Lower leg skin (tissue), 4 donors: ENCODE measurements around the gene CMIP. TPM values are rescaled to one million over a fixed set of nuclear protein-coding genes. Genes with fewer than 3 reads are reported as not detected.

ENCODE experiments used
- DNase-seq, 2 donors: peaks; one replicate each; pipeline ENCODE4 v3.0.0-alpha.2; 2019; ENCODE audit warnings: low spot score in 2 of 2
- H3K4me3 ChIP-seq: fragments of 200-600 bp; sonication (generic); 2 replicates; pipeline ENCODE4 v1.5.1; 2017; ENCODE audit warnings: mild to moderate bottlenecking, low read depth; ENCODE audit not compliant: poor library complexity, severe bottlenecking
- POLR2A ChIP-seq, 2 donors: fragments of 450-650 bp; IDR thresholded peaks; one replicate each; pipeline ENCODE4 v1.6.1; 2016 to 2017; ENCODE audit warnings: antibody characterized with exemption in 2 of 2, mild to moderate bottlenecking in 1 of 2, moderate library complexity in 1 of 2
- WGBS, 2 donors: methylation state at CpG; one replicate each; pipeline ENCODE4 v1.1.5; 2018; 5-methylcytosine and 5-hydroxymethylcytosine counted together
- intact Hi-C: fragments of 100-400 bp; cut with DNase I; formaldehyde crosslinking; loops from one replicate; pipeline ENCODE4 v1.15.0; 2023; ENCODE audit warnings: low total_unique reads
- total RNA-seq, 4 donors: library from RNA; depleted of rRNA; stranded (reverse); fragments of >200 nt; gene quantifications; one replicate each; pipeline ENCODE4 v1.1.0, GENCODE V29; 2016
- TF ChIP-seq, protein P1 (sequence below), 3 donors: fragments of 450-650 bp; IDR thresholded peaks; one replicate each; pipeline ENCODE4 v1.5.1; 2016; ENCODE audit warnings: antibody characterized with exemption in 3 of 3, mild to moderate bottlenecking in 3 of 3, moderate library complexity in 2 of 3

Gene CMIP
- total RNA-seq, 4 donors from 2014 or later, result 53.7 to 115 (median 77.4) TPM

DNA sequence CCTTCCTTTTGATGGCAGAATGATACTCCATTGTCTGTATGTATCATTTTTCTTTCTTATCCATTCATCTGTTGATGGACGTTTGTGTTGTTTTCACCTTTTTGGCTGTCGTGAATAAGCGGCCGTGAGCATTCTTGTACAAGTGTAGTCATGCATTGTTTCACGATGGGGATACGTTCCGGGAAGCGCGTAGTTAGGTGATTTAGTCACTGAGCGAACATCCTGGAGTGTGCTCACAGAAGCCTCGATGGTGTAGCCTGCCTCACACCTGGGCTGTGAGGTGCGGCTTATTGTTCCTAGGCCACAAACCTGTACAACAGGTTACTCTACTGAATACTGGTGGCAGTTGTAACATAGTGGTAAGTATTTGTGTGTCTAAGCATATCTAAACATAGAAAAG is 136.5 kb downstream of the CMIP start:
- intact Hi-C loops, result no loop called here
- no peak for TF ChIP-seq POLR2A (IDR thresholded peaks at IDR 0.05)
- TF ChIP-seq, protein P1, sequence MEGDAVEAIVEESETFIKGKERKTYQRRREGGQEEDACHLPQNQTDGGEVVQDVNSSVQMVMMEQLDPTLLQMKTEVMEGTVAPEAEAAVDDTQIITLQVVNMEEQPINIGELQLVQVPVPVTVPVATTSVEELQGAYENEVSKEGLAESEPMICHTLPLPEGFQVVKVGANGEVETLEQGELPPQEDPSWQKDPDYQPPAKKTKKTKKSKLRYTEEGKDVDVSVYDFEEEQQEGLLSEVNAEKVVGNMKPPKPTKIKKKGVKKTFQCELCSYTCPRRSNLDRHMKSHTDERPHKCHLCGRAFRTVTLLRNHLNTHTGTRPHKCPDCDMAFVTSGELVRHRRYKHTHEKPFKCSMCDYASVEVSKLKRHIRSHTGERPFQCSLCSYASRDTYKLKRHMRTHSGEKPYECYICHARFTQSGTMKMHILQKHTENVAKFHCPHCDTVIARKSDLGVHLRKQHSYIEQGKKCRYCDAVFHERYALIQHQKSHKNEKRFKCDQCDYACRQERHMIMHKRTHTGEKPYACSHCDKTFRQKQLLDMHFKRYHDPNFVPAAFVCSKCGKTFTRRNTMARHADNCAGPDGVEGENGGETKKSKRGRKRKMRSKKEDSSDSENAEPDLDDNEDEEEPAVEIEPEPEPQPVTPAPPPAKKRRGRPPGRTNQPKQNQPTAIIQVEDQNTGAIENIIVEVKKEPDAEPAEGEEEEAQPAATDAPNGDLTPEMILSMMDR (IDR thresholded peaks at IDR 0.05), result no peak
- DNase-seq, result peak; percentile 70 to 83
- no peak overlapping the region for H3K4me3 ChIP-seq
- 45 to 51% methylated on average over 12 of the region's 12 CpGs for WGBS, 2 donors

DNA sequence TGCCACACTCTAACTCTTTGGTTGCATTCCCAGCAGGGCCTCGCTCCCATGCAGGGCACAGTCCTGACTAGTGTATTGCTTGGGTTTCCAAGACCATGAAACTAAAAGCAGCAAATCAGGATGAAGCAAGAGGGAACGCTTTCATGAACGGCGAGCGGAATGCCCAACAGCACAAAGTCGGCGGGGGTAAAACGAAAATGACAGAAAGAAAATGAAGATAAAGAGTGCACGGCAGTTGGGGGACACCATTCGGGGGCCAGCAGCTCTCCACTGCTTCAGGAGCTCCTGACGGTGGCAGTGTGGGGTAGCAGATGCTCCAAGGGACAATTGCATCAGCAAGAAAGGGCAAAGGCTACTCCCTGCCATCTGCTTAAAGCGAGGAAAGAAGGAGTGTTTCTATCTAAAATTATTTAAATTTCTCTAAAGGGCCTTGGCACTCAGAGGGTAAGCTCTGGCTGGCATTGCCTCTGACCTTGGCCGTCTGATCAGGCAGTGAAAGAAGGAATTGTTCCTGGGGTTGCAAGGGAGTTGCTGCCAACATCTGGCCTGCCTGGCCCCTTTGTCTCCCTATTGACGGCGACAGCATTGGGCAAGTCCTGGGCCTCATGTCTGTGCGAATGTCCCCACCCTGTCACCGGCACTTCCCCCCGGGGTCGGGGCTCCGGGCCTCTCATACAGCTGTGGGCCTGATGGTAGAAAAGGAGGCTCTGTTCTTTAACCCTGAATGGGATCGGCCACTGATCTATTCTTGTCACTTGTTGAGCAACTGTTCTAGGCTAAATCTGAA is 138.2 kb downstream of the CMIP start:
- 63 to 67% methylated on average over 21 of the region's 21 CpGs for WGBS, 2 donors
- intact Hi-C loops, result no loop called here
- no peak overlapping the region for H3K4me3 ChIP-seq
- DNase-seq, result peak in 1 of 2 donors; percentile 86
- no peak for TF ChIP-seq POLR2A (IDR thresholded peaks at IDR 0.05)
- TF ChIP-seq, protein P1 (IDR thresholded peaks at IDR 0.05), result no peak

DNA sequence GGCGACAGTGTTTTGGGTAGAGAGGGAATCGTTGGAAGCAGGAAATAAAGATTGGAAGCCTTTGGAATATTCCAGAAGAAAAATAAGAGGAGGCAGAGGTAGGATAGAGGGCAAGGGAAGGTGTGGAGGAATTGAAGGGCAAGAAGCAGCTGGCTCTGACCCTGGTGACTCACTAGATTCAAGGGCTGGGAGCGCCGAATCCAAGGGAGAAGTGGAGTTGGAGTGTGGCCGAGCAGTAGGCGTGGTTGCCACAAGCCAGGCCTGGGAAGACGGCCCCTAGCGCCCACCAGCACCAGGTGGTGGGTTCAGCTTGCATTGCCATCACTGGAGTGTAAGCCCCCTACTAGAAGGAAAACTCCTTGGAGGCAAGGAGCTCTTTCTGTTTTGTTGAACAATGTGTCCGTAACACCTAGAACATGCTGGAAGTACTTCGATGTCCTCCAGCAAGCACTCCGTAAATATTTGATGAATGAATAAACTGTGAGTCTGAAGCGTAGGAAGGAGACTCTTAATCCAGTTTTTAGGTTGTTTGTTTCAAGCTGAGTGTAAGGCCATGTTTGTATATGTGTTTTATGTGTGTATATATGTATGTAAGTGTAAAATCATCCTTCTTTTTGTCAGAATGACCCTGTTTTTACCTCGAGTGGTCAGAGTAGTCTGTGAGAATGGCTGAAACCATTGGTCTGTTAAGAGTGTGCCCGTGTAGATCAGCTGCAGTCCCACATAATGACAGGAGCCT is 139.5 kb downstream of the CMIP start:
- TF ChIP-seq, protein P1 (IDR thresholded peaks at IDR 0.05), result no peak
- TF ChIP-seq POLR2A (IDR thresholded peaks at IDR 0.05), result no peak
- DNase-seq, result peak; percentile 66 to 88

DNA sequence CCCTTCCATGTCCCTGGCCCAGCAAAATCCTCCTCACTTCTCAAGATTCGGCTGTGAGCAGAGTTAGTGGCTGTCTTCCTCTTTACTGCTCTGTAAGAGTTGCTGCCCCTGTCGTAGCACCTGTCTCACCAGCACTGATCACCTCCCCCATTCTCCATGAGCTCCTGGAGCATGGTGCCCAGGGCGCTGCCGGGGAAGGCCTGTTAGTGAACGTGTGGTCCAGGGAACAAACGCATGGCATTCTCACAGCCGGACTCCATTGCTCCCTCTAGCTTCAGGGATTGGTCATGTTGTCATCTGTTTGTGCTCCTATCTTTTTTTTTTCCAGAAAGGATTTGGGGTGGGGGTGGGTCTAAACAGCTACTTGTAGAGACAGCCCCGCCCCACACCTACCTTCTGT is 141.2 kb downstream of the CMIP start:
- no peak overlapping the region for H3K4me3 ChIP-seq
- no peak for DNase-seq
- TF ChIP-seq, protein P1 (IDR thresholded peaks at IDR 0.05), result no peak
- no peak for TF ChIP-seq POLR2A (IDR thresholded peaks at IDR 0.05)
- WGBS, 2 donors, result 74 to 87% methylated on average over 8 of the region's 8 CpGs
- intact Hi-C loops, result no loop called here

More for the DNA sequence above, 139.5 kb downstream of the CMIP start:
- intact Hi-C loops, result no loop called here
- 51 to 57% methylated on average over 14 of the region's 14 CpGs for WGBS, 2 donors
- H3K4me3 ChIP-seq, result no peak overlapping the region

DNA sequence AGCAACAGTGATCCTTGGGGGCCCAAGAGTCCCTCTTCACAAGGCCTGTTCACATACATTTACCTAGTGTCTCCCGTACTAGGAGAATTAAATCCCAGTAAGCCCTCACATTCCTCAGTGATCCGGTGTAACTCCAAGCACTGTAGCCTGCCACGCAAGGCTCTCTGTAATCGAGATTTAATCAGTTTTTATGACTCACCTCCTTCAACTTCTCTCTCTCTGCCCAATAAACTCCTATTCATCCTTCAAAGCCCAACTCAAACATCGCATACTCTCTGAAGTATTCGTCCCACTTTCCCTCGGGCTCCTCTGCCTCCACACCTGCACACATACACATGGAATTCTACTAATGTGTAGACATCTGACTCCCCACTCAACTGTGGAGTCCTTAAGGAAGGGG is 141.8 kb downstream of the CMIP start:
- intact Hi-C loops, result no loop called here
- DNase-seq, result no peak

More for the DNA sequence above, 141.8 kb downstream of the CMIP start:
- TF ChIP-seq, protein P1 (IDR thresholded peaks at IDR 0.05), result no peak
- no peak for TF ChIP-seq POLR2A (IDR thresholded peaks at IDR 0.05)
- 80 to 87% methylated on average over 7 of the region's 7 CpGs for WGBS, 2 donors
- no peak overlapping the region for H3K4me3 ChIP-seq
